Activated naive CD8-positive, alpha-beta T cell treated with anti-CD3 and anti-CD28 coated beads, Interleukin-2, amount 50 U/mL, for 24 hours (primary cell): Measurements from ENCODE around the gene SPATA12.
"Not testable (repeated sequence)": the region's sequence is repeated elsewhere in the genome, so short reads cannot be mapped to it uniquely, and the experiment has no call there.

ENCODE experiments used
- ATAC-seq: fragments of 150-1000 bp; cut with Tn5 transposase; one replicate; pipeline ENCODE4 v1.10.0; 2021
- DNase-seq: peaks from one replicate; pipeline ENCODE4 v3.0.0; 2021
- H3K27ac Mint-ChIP-seq: one replicate; pipeline ENCODE4 v1.8.0; 2021; ENCODE audit warnings: mild to moderate bottlenecking, mixed read lengths
- H3K27me3 Mint-ChIP-seq: one replicate; pipeline ENCODE4 v1.8.0; 2021; ENCODE audit warnings: mixed read lengths
- H3K36me3 Mint-ChIP-seq: one replicate; pipeline ENCODE4 v1.8.0; 2021; ENCODE audit warnings: low read depth, mixed read lengths
- H3K4me1 Mint-ChIP-seq: one replicate; pipeline ENCODE4 v1.8.0; 2021; ENCODE audit warnings: mixed read lengths
- H3K4me3 Mint-ChIP-seq: one replicate; pipeline ENCODE4 v1.8.0; 2021; ENCODE audit warnings: mild to moderate bottlenecking, moderate library complexity, mixed read lengths
- H3K9me3 Mint-ChIP-seq: one replicate; pipeline ENCODE4 v1.8.0; 2021; ENCODE audit warnings: mixed read lengths

Gene SPATA12

GRCh38 chr3:57083266-57083995 lies 23.0 kb downstream of the SPATA12 start:
- not testable (repeated sequence) for H3K4me1 Mint-ChIP-seq, H3K9me3 Mint-ChIP-seq, H3K27ac Mint-ChIP-seq, H3K36me3 Mint-ChIP-seq, H3K4me3 Mint-ChIP-seq, ATAC-seq, DNase-seq
- H3K27me3 Mint-ChIP-seq, result peaks cover 24% of the 10 kb centered on the region

DNA sequence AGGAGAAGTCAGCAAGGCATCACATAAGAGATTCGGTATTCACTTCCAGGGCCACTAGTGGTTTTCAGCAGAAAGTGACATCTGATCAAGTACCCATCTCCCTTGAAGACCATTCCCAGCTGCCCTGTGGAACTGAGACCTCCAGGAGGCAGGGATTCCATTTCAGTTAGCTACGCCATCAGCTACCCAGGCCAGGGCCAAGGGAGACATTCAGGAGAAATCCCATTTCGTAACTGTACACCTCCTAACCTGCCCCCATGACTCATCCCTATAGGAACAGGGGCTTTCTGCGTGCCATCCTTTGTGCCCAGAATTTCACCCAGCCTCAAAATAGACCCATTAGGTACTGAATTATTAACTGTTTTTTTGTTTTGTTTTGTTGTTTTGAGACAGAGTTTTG lies 24.7 kb downstream of the SPATA12 start:
- DNase-seq (no peak), ATAC-seq (no peak)
- Mint-ChIP-seq H3K27ac (no peak overlapping the region), H3K27me3 (peaks cover 20% of the 10 kb centered on the region), H3K9me3 (no peaks in the 10 kb centered on the region), H3K36me3 (no peaks in the 10 kb centered on the region), H3K4me1 (no peaks in the 10 kb centered on the region), H3K4me3 (no peak overlapping the region)

DNA sequence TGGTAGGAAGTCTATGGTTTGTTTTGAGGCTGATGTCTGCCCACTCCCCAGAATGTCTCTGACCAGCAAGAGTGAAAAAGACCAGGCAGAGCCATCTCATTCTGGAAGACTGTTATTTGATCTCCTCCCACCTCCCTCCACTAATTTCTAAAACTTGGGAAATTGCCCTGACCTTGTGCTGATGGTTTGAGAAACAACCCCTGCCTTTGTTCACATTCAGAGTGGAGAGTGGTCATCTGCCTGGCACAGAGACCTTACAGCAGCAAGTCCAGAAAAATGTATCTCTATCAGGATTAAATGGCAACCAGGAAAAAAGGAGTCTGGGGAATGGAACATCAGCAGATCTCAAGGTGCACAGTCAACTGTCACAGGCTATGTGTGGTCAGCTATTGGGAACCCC lies 25.7 kb downstream of the SPATA12 start:
- Mint-ChIP-seq H3K36me3 (no peaks in the 10 kb centered on the region), H3K4me1 (no peaks in the 10 kb centered on the region), H3K9me3 (no peaks in the 10 kb centered on the region), H3K27me3 (peaks cover 13% of the 10 kb centered on the region), H3K27ac (no peak overlapping the region), H3K4me3 (no peak overlapping the region)
- DNase-seq, result no peak
- ATAC-seq, result no peak

GRCh38 chr3:57087361-57088092 lies 27.1 kb downstream of the SPATA12 start:
- H3K9me3 Mint-ChIP-seq, result no peaks in the 10 kb centered on the region
- H3K4me3 Mint-ChIP-seq, result no peak overlapping the region
- H3K27me3 Mint-ChIP-seq, result peaks cover 6% of the 10 kb centered on the region
- no peak overlapping the region for H3K27ac Mint-ChIP-seq
- no peak for ATAC-seq
- no peaks in the 10 kb centered on the region for H3K36me3 Mint-ChIP-seq
- H3K4me1 Mint-ChIP-seq, result no peaks in the 10 kb centered on the region
- DNase-seq, result no peak

DNA sequence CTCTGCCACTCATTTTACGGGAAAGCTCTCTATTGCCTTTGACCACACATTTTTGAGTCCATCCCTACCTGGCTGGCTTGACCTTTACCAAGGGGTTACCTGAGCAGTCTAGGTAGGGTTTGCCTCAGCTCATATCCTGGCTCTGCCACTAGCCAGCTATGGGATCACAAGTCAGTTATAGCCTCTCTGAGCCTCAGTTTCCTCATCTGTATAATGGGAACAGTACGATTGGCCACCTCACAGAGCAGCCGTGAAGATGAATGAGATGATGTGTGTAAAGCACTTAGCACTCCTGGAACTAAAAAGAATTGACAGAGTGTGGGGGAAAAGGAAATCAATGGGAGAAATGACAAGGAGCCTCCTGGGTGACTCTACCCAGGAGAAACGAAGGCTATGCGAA lies 28.0 kb downstream of the SPATA12 start:
- no peak overlapping the region for H3K27ac Mint-ChIP-seq
- H3K4me1 Mint-ChIP-seq, result no peaks in the 10 kb centered on the region
- peaks cover 5% of the 10 kb centered on the region for H3K27me3 Mint-ChIP-seq
- H3K9me3 Mint-ChIP-seq, result no peaks in the 10 kb centered on the region
- DNase-seq (no peak), ATAC-seq (no peak)
- no peak overlapping the region for H3K4me3 Mint-ChIP-seq
- no peaks in the 10 kb centered on the region for H3K36me3 Mint-ChIP-seq

DNA sequence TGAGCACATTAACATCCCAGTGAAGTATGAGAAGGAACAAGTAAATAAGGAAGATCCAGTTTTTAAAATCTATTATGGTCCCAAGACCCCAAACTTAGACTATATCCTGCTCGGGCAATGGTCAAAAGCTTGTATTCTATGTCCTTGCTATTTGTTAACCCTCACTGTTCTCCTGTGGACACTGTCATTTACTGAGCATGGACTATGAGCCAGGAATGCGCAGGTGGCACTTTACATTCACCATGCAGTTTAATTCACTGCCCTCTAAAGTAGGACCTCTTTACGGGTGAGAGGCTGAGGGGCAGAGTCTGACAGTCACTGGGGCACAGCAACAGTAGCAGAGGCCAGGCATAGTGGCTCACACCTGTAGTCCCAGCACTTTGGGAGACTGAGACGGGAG lies 28.6 kb downstream of the SPATA12 start:
- Mint-ChIP-seq H3K27ac (no peak overlapping the region), H3K36me3 (no peaks in the 10 kb centered on the region), H3K4me1 (no peaks in the 10 kb centered on the region), H3K9me3 (no peaks in the 10 kb centered on the region), H3K4me3 (no peak overlapping the region), H3K27me3 (peaks cover 5% of the 10 kb centered on the region)
- DNase-seq (no peak), ATAC-seq (no peak)

DNA sequence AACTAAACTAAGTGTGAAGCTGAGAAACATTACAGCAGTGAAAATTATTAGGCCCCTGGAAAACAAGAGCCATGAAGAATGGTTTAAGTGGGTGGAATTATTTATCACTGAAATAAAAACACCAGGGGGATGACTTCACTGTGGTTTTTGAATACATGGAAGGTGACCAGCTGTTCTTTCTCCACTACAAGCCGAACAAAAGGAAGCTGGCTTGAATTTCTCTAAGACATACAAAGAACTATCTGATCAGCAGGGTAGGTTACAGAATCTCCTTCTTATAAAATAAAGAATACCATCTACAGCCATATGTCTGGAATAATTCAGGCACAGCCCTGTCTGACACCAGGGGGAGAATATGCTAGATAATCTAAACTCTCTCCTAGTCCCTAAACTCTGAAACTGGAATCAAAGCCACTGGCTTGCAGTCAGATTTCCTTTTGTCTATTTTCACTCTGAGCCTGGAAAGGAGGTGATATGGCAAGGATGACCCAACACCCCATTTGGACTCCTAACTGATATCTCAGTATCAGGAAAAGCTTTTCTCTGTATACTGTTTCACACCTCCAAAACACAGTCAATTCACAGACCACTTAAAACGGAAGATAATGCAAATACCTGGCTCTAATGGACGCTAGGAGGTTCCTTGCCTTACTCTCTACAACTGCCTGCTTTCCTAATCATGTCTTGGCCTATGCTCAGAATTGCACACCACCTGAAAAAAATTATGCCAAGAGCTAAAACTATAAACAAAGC lies 31.2 kb downstream of the SPATA12 start:
- Mint-ChIP-seq H3K27me3 (peaks cover 1% of the 10 kb centered on the region), H3K4me3 (no peak overlapping the region), H3K4me1 (no peaks in the 10 kb centered on the region), H3K9me3 (no peaks in the 10 kb centered on the region), H3K36me3 (no peaks in the 10 kb centered on the region), H3K27ac (no peak overlapping the region)
- DNase-seq (no peak), ATAC-seq (no peak)

- Mint-ChIP-seq H3K36me3 (no peaks in the 10 kb centered on the region), H3K9me3 (no peaks in the 10 kb centered on the region), H3K4me1 (no peaks in the 10 kb centered on the region), H3K4me3 (no peak overlapping the region), H3K27ac (no peak overlapping the region), H3K27me3 (peaks cover 1% of the 10 kb centered on the region)
- no peak for DNase-seq
- no peak for ATAC-seq
Measured at GRCh38 chr3:57093489-57093888, 33.0 kb downstream of the SPATA12 start.

GRCh38 chr3:57093971-57094535 lies 33.6 kb downstream of the SPATA12 start:
- H3K4me1 Mint-ChIP-seq, result no peaks in the 10 kb centered on the region
- no peaks in the 10 kb centered on the region for H3K36me3 Mint-ChIP-seq
- no peak overlapping the region for H3K4me3 Mint-ChIP-seq
- H3K27me3 Mint-ChIP-seq, result peaks cover 1% of the 10 kb centered on the region
- no peaks in the 10 kb centered on the region for H3K9me3 Mint-ChIP-seq
- DNase-seq (no peak), ATAC-seq (no peak)
- no peak overlapping the region for H3K27ac Mint-ChIP-seq

GRCh38 chr3:57094575-57094974 lies 34.1 kb downstream of the SPATA12 start:
- H3K4me1 Mint-ChIP-seq, result no peaks in the 10 kb centered on the region
- no peak overlapping the region for H3K27ac Mint-ChIP-seq
- no peaks in the 10 kb centered on the region for H3K36me3 Mint-ChIP-seq
- DNase-seq, result no peak
- H3K4me3 Mint-ChIP-seq, result no peak overlapping the region
- no peaks in the 10 kb centered on the region for H3K9me3 Mint-ChIP-seq
- peaks cover 1% of the 10 kb centered on the region for H3K27me3 Mint-ChIP-seq
- ATAC-seq, result no peak

- H3K27me3 Mint-ChIP-seq, result no peaks in the 10 kb centered on the region
- no peak overlapping the region for H3K4me3 Mint-ChIP-seq
- H3K36me3 Mint-ChIP-seq, result no peaks in the 10 kb centered on the region
- H3K9me3 Mint-ChIP-seq, result no peaks in the 10 kb centered on the region
- H3K27ac Mint-ChIP-seq, result no peak overlapping the region
- peaks cover 2% of the 10 kb centered on the region for H3K4me1 Mint-ChIP-seq
- DNase-seq, result no peak
- no peak for ATAC-seq
Measured at GRCh38 chr3:57095363-57095762, 34.9 kb downstream of the SPATA12 start.

DNA sequence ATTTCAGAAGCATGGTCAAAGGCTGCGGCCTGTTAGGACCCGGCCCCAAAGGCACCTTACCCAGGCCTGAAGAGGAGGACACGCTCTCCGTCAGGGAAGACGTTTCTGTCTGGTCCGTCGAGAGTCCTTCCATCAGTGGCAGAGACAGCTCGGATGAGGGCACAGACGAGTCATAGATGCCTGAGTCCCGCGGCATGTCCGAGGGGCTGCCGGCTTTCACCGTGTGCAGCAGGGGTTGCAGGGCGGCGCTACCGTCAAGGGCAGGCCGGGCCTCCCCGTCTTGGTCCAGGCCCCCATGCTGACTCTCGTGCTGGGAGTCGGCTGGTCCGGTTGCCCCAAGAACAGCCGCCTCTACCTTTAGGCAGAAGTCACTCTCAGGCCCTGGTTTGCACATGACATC lies 37.1 kb downstream of the SPATA12 start:
- H3K27me3 Mint-ChIP-seq, result no peaks in the 10 kb centered on the region
- no peak overlapping the region for H3K4me3 Mint-ChIP-seq
- peaks cover 2% of the 10 kb centered on the region for H3K4me1 Mint-ChIP-seq
- H3K9me3 Mint-ChIP-seq, result no peaks in the 10 kb centered on the region
- DNase-seq (no peak), ATAC-seq (no peak)
- no peak overlapping the region for H3K27ac Mint-ChIP-seq
- no peaks in the 10 kb centered on the region for H3K36me3 Mint-ChIP-seq

- H3K4me1 Mint-ChIP-seq, result peaks cover 2% of the 10 kb centered on the region
- ATAC-seq, result peak; percentile 37
- no peak overlapping the region for H3K4me3 Mint-ChIP-seq
- no peaks in the 10 kb centered on the region for H3K9me3 Mint-ChIP-seq
- H3K36me3 Mint-ChIP-seq, result no peaks in the 10 kb centered on the region
- no peaks in the 10 kb centered on the region for H3K27me3 Mint-ChIP-seq
- no peak overlapping the region for H3K27ac Mint-ChIP-seq
- DNase-seq, result no peak
Measured at GRCh38 chr3:57098418-57099310, 38.2 kb downstream of the SPATA12 start.
